ENCODE results near the gene DIAPH3.
"Not testable (repeated sequence)": the region's sequence is repeated elsewhere in the genome, so short reads cannot be mapped to it uniquely, and the experiment has no call there.

DIAPH3 gene

GRCh38 chr13:60091573-60091972 is 72.2 kb downstream of the DIAPH3 start:
- no peak for DNase-seq

- DNase-seq: no peak
Measured at GRCh38 chr13:60090574-60090973, 73.2 kb downstream of the DIAPH3 start.

GRCh38 chr13:60083780-60084179 is 79.9 kb downstream of the DIAPH3 start:
- DNase-seq: not testable (repeated sequence)

GRCh38 chr13:60080850-60081249 is 82.9 kb downstream of the DIAPH3 start:
- no peak for DNase-seq

- no peak for DNase-seq
Measured at GRCh38 chr13:60078226-60078625, 85.5 kb downstream of the DIAPH3 start.

GRCh38 chr13:60075850-60076249 is 87.9 kb downstream of the DIAPH3 start:
- no peak for DNase-seq

GRCh38 chr13:60074397-60074796 is 89.3 kb downstream of the DIAPH3 start:
- no peak for DNase-seq

- no peak for DNase-seq
Measured at GRCh38 chr13:60066226-60066625, 97.5 kb downstream of the DIAPH3 start.

GRCh38 chr13:60062502-60062901 is 101.2 kb downstream of the DIAPH3 start:
- DNase-seq: no peak

GRCh38 chr13:60061737-60062136 is 102.0 kb downstream of the DIAPH3 start:
- DNase-seq: no peak

- no peak for DNase-seq
Measured at GRCh38 chr13:60051754-60052285, 111.9 kb downstream of the DIAPH3 start.

GRCh38 chr13:60048353-60048752 is 115.4 kb downstream of the DIAPH3 start:
- not testable (repeated sequence) for DNase-seq

- DNase-seq: no peak
Measured at GRCh38 chr13:60047918-60048317, 115.8 kb downstream of the DIAPH3 start.

- DNase-seq: no peak
Measured at GRCh38 chr13:60044321-60044720, 119.4 kb downstream of the DIAPH3 start.

- no peak for DNase-seq
Measured at GRCh38 chr13:60043262-60043661, 120.5 kb downstream of the DIAPH3 start.

GRCh38 chr13:60040668-60041067 is 123.1 kb downstream of the DIAPH3 start:
- DNase-seq: not testable (repeated sequence)

- no peak for DNase-seq
Measured at GRCh38 chr13:60035874-60036273, 127.9 kb downstream of the DIAPH3 start.

- DNase-seq: no peak
Measured at GRCh38 chr13:60032851-60033250, 130.9 kb downstream of the DIAPH3 start.

- DNase-seq: no peak
Measured at GRCh38 chr13:60028021-60028420, 135.7 kb downstream of the DIAPH3 start.

GRCh38 chr13:60026286-60026685 is 137.4 kb downstream of the DIAPH3 start:
- no peak for DNase-seq

GRCh38 chr13:60020288-60020687 is 143.4 kb downstream of the DIAPH3 start:
- DNase-seq: no peak

GRCh38 chr13:60019119-60019993 is 144.4 kb downstream of the DIAPH3 start:
- no peak for DNase-seq

GRCh38 chr13:60018536-60018935 is 145.2 kb downstream of the DIAPH3 start:
- no peak for DNase-seq

GRCh38 chr13:60016229-60016628 is 147.5 kb downstream of the DIAPH3 start:
- no peak for DNase-seq

- no peak for DNase-seq
Measured at GRCh38 chr13:60013166-60013565, 150.6 kb downstream of the DIAPH3 start.

All from NCI-H2029 treated with DMSO at 0.1 percent for 48 hours (cell line).